Activated naive CD4-positive, alpha-beta T cell treated with anti-CD3 and anti-CD28 coated beads for 36 hours (primary cell): ENCODE data around the gene MEF2A. TPM values are rescaled to one million over a fixed set of nuclear protein-coding genes. Genes with fewer than 3 reads are reported as not detected.
A peak's percentile ranks its signal among the peaks of the same experiment; 100 is the strongest.

ENCODE experiments used
- CTCF ChIA-PET: fragments of 350-600 bp; sonication (Branson Sonifier 250); formaldehyde crosslinking; loops from one replicate; lab custom pipeline; 2021; ENCODE audit warnings: antibody characterized with exemption; lab: Charles Lee
- DNase-seq: peaks from one replicate; pipeline ENCODE4 v3.0.0-alpha.2; 2020
- H3K27ac Mint-ChIP-seq: one replicate; pipeline ENCODE4 v1.8.0; 2021; ENCODE audit warnings: mild to moderate bottlenecking, mixed read lengths
- H3K27me3 Mint-ChIP-seq: one replicate; pipeline ENCODE4 v1.8.0; 2021; ENCODE audit warnings: low read depth, mixed read lengths
- H3K36me3 Mint-ChIP-seq: one replicate; pipeline ENCODE4 v1.8.0; 2021; ENCODE audit warnings: low read depth, mixed read lengths
- H3K4me1 Mint-ChIP-seq: one replicate; pipeline ENCODE4 v1.8.0; 2021; ENCODE audit warnings: low read depth, mixed read lengths
- H3K4me3 Mint-ChIP-seq: one replicate; pipeline ENCODE4 v1.8.0; 2021; ENCODE audit warnings: mild to moderate bottlenecking, moderate library complexity, mixed read lengths
- H3K9me3 Mint-ChIP-seq: one replicate; pipeline ENCODE4 v1.8.0; 2021; ENCODE audit warnings: mixed read lengths
- intact Hi-C: fragments of 100-400 bp; cut with micrococcal nuclease; formaldehyde crosslinking; loops from one replicate; pipeline ENCODE4 v1.15.1; 2023
- total RNA-seq, 2 experiments: library from RNA; stranded (reverse); gene quantifications; one replicate each; pipeline ENCODE4 v1.2.3, GENCODE V29; 2021

MEF2A gene
- total RNA-seq, 2 experiments from 2014 or later: 15.3 to 15.5 TPM

GRCh38 chr15:99590913-99591646, 25.3 kb downstream of the MEF2A start:
- CTCF ChIA-PET: no interaction called here
- H3K4me3 Mint-ChIP-seq: no peak overlapping the region
- no peak for DNase-seq
- H3K36me3 Mint-ChIP-seq: peaks cover 18% of the 10 kb centered on the region
- H3K4me1 Mint-ChIP-seq: peaks cover 42% of the 10 kb centered on the region
- intact Hi-C loops: loop anchor here (2.0 kb wide), 1 partner anchor 24 kb away; no protein-coding TSS in a partner anchor
- peaks cover 10% of the 10 kb centered on the region for H3K9me3 Mint-ChIP-seq
- no peaks in the 10 kb centered on the region for H3K27me3 Mint-ChIP-seq
- H3K27ac Mint-ChIP-seq: no peak overlapping the region

- Mint-ChIP-seq H3K9me3 (peaks cover 5% of the 10 kb centered on the region), H3K27me3 (no peaks in the 10 kb centered on the region), H3K27ac (no peak overlapping the region), H3K4me1 (peaks cover 42% of the 10 kb centered on the region), H3K4me3 (no peak overlapping the region), H3K36me3 (peaks cover 19% of the 10 kb centered on the region)
- CTCF ChIA-PET: no interaction called here
- intact Hi-C loops: no loop called here
- no peak for DNase-seq
These were observed 26.5 kb downstream of the MEF2A start for GRCh38 chr15:99592145-99592791.

GRCh38 chr15:99593070-99593469, 27.3 kb downstream of the MEF2A start:
- Mint-ChIP-seq H3K4me1 (peaks cover 39% of the 10 kb centered on the region), H3K27me3 (no peaks in the 10 kb centered on the region), H3K4me3 (no peak overlapping the region), H3K9me3 (peaks cover 9% of the 10 kb centered on the region), H3K36me3 (peaks cover 19% of the 10 kb centered on the region), H3K27ac (no peak overlapping the region)
- intact Hi-C loops: no loop called here
- no peak for DNase-seq
- CTCF ChIA-PET: no interaction called here

GRCh38 chr15:99594916-99595315, 29.1 kb downstream of the MEF2A start:
- DNase-seq: no peak
- Mint-ChIP-seq H3K4me1 (peaks cover 31% of the 10 kb centered on the region), H3K9me3 (peaks cover 14% of the 10 kb centered on the region), H3K27ac (no peak overlapping the region), H3K36me3 (peaks cover 26% of the 10 kb centered on the region), H3K4me3 (no peak overlapping the region), H3K27me3 (no peaks in the 10 kb centered on the region)
- CTCF ChIA-PET: no interaction called here
- intact Hi-C loops: no loop called here

GRCh38 chr15:99598296-99598695, 32.5 kb downstream of the MEF2A start:
- intact Hi-C loops: no loop called here
- no peak overlapping the region for H3K4me3 Mint-ChIP-seq

GRCh38 chr15:99603828-99604227, 38.0 kb downstream of the MEF2A start:
- no peak for DNase-seq
- Mint-ChIP-seq H3K9me3 (peaks cover 6% of the 10 kb centered on the region), H3K4me3 (no peak overlapping the region), H3K27me3 (no peaks in the 10 kb centered on the region), H3K4me1 (peaks cover 56% of the 10 kb centered on the region), H3K27ac (no peak overlapping the region), H3K36me3 (peaks cover 29% of the 10 kb centered on the region)
- CTCF ChIA-PET: interaction anchor here (0.7 kb wide), 1 partner anchor 9 kb away, joined by 4 read pairs; no protein-coding TSS in a partner anchor
- intact Hi-C loops: no loop called here

More at GRCh38 chr15:99598296-99598695, 32.5 kb downstream of the MEF2A start:
- CTCF ChIA-PET: no interaction called here
- H3K27me3 Mint-ChIP-seq: no peaks in the 10 kb centered on the region
- no peak for DNase-seq
- H3K27ac Mint-ChIP-seq: no peak overlapping the region
- H3K9me3 Mint-ChIP-seq: peaks cover 20% of the 10 kb centered on the region
- peaks cover 18% of the 10 kb centered on the region for H3K4me1 Mint-ChIP-seq
- peaks cover 37% of the 10 kb centered on the region for H3K36me3 Mint-ChIP-seq

- intact Hi-C loops: no loop called here
- peaks cover 59% of the 10 kb centered on the region for H3K4me1 Mint-ChIP-seq
- no peak overlapping the region for H3K4me3 Mint-ChIP-seq
- no peaks in the 10 kb centered on the region for H3K27me3 Mint-ChIP-seq
- CTCF ChIA-PET: no interaction called here
- H3K27ac Mint-ChIP-seq: no peak overlapping the region
- peaks cover 28% of the 10 kb centered on the region for H3K36me3 Mint-ChIP-seq
- no peak for DNase-seq
- peaks cover 6% of the 10 kb centered on the region for H3K9me3 Mint-ChIP-seq
These were observed 39.1 kb downstream of the MEF2A start for GRCh38 chr15:99604865-99605264.

- H3K4me1 Mint-ChIP-seq: peaks cover 59% of the 10 kb centered on the region
- H3K27me3 Mint-ChIP-seq: no peaks in the 10 kb centered on the region
- no peak overlapping the region for H3K27ac Mint-ChIP-seq
- H3K36me3 Mint-ChIP-seq: peaks cover 22% of the 10 kb centered on the region
- CTCF ChIA-PET: interaction anchor here (1.3 kb wide), 1 partner anchor 37 kb away, joined by 4 read pairs; no protein-coding TSS in a partner anchor
- no peak for DNase-seq
- intact Hi-C loops: no loop called here
- no peak overlapping the region for H3K4me3 Mint-ChIP-seq
- H3K9me3 Mint-ChIP-seq: no peaks in the 10 kb centered on the region
These were observed 39.7 kb downstream of the MEF2A start for GRCh38 chr15:99605490-99605931.

- CTCF ChIA-PET: interaction anchor here (1.3 kb wide), 1 partner anchor 38 kb away, joined by 4 read pairs; no protein-coding TSS in a partner anchor
- intact Hi-C loops: loop anchor here (1.0 kb wide), 1 partner anchor 8 kb away; no protein-coding TSS in a partner anchor
- Mint-ChIP-seq H3K27ac (no peak overlapping the region), H3K4me1 (peaks cover 59% of the 10 kb centered on the region), H3K36me3 (peaks cover 20% of the 10 kb centered on the region), H3K27me3 (no peaks in the 10 kb centered on the region), H3K9me3 (no peaks in the 10 kb centered on the region), H3K4me3 (no peak overlapping the region)
- DNase-seq: no peak
These were observed 40.2 kb downstream of the MEF2A start for GRCh38 chr15:99605990-99606389.

- Mint-ChIP-seq H3K4me1 (peaks cover 55% of the 10 kb centered on the region), H3K27me3 (no peaks in the 10 kb centered on the region), H3K9me3 (no peaks in the 10 kb centered on the region), H3K36me3 (peaks cover 18% of the 10 kb centered on the region), H3K4me3 (no peak overlapping the region), H3K27ac (no peak overlapping the region)
- CTCF ChIA-PET: interaction anchor here (1.3 kb wide), 1 partner anchor 38 kb away, joined by 4 read pairs; no protein-coding TSS in a partner anchor
- intact Hi-C loops: loop anchor here (1.0 kb wide), 1 partner anchor 8 kb away; no protein-coding TSS in a partner anchor
- DNase-seq: no peak
These were observed 40.9 kb downstream of the MEF2A start for GRCh38 chr15:99606646-99607045.

- H3K4me3 Mint-ChIP-seq: no peak overlapping the region
- H3K27ac Mint-ChIP-seq: no peak overlapping the region
- CTCF ChIA-PET: interaction anchor here (0.5 kb wide), 1 partner anchor 10 kb away, joined by 4 read pairs; no protein-coding TSS in a partner anchor
- intact Hi-C loops: no loop called here
- no peak for DNase-seq
- H3K36me3 Mint-ChIP-seq: peaks cover 2% of the 10 kb centered on the region
- no peaks in the 10 kb centered on the region for H3K27me3 Mint-ChIP-seq
- peaks cover 57% of the 10 kb centered on the region for H3K4me1 Mint-ChIP-seq
- H3K9me3 Mint-ChIP-seq: no peaks in the 10 kb centered on the region
These were observed 47.7 kb downstream of the MEF2A start for GRCh38 chr15:99613481-99613880.

- no peaks in the 10 kb centered on the region for H3K9me3 Mint-ChIP-seq
- intact Hi-C loops: loop anchor here (1.0 kb wide), 2 partner anchors 8 to 47 kb away; no protein-coding TSS in a partner anchor
- no peak overlapping the region for H3K4me3 Mint-ChIP-seq
- H3K4me1 Mint-ChIP-seq: peaks cover 56% of the 10 kb centered on the region
- H3K27ac Mint-ChIP-seq: peak overlapping the region; percentile 21
- CTCF ChIA-PET: interaction anchor here (1.9 kb wide), 1 partner anchor 90 kb away, joined by 4 read pairs; no protein-coding TSS in a partner anchor
- no peak for DNase-seq
- H3K36me3 Mint-ChIP-seq: peaks cover 1% of the 10 kb centered on the region
- H3K27me3 Mint-ChIP-seq: no peaks in the 10 kb centered on the region
These were observed 48.3 kb downstream of the MEF2A start for GRCh38 chr15:99613887-99614647.
